GM12891 (cell line): ENCODE results near the gene HEMK1.

Experiments used
- POLR2A ChIP-seq: IDR thresholded peaks from 2 replicates; pipeline ENCODE4 v1.6.1; 2011; ENCODE audit warnings: low read depth, low read length, control low read depth
- POLR2AphosphoS5 ChIP-seq: IDR thresholded peaks from 2 replicates; pipeline ENCODE4 v1.6.1; 2011; ENCODE audit warnings: low read depth, low read length, control low read depth
- TAF1 ChIP-seq: IDR thresholded peaks from 2 replicates; pipeline ENCODE4 v1.6.1; 2011; ENCODE audit warnings: low read depth, low read length, control low read depth

DNA sequence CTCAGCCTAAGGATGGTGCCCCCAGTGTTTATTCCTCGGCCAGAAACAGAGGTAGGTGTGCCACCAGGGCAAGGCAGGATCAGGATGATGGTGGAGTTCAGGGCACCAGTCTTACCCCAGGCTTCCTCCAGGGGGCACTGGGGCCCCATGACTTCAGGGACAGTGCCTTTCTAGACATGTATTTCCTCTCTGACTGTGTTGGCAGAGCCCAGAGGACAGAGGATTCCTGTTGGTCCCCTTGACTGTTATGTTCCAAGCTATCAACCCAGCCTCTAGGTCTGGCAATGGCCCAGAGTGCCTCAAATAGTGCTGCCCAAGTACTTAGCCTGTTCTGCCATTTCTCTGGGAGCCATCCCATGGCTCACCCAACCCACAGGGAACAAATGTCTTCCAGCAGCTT is 2.8 kb downstream of the HEMK1 start:
- no peak for TF ChIP-seq POLR2A
- no peak for TF ChIP-seq POLR2AphosphoS5
- no peak for TF ChIP-seq TAF1
